A549 (cell line): Measurements from ENCODE around the gene GINS2.

Source experiments
- POLR2A ChIP-seq: IDR thresholded peaks from 2 replicates; pipeline ENCODE4 v1.6.1; 2012; ENCODE audit warnings: mild to moderate bottlenecking, low read length
- RNF2 ChIP-seq: fragments of 200-600 bp; sonication (generic); IDR thresholded peaks from 2 replicates; pipeline ENCODE4 v1.6.1; 2016; ENCODE audit warnings: low read depth, mild to moderate bottlenecking, antibody characterized with exemption, moderate library complexity, borderline replicate concordance
- TF ChIP-seq, protein P1 (sequence below): fragments of >200 bp; sonication (Bioruptor Twin); formaldehyde crosslinking; IDR thresholded peaks from 3 replicates; pipeline ENCODE4 v1.5.1; 2016

DNA sequence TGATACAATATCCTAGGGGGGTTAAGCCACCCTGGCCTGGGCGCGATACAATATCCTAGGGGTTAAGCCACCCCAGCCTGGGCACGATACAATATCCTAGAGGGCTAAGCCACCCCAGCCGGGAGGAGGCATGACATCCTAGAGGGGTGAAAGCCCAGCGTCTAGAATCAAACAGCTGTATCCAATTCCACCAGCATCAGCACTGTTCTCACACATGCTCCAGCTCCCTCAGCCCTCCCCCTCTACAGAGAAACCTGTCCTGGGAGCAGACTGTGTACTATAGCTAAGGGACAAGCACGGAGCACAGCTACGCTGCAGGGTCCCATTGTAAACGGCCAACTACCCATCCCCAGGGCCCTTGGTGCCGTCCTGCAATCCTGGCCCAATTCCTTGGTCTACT, 6.2 kb downstream of the GINS2 start:
- TF ChIP-seq POLR2A (no peak), RNF2 (no peak)
- TF ChIP-seq, protein P1, sequence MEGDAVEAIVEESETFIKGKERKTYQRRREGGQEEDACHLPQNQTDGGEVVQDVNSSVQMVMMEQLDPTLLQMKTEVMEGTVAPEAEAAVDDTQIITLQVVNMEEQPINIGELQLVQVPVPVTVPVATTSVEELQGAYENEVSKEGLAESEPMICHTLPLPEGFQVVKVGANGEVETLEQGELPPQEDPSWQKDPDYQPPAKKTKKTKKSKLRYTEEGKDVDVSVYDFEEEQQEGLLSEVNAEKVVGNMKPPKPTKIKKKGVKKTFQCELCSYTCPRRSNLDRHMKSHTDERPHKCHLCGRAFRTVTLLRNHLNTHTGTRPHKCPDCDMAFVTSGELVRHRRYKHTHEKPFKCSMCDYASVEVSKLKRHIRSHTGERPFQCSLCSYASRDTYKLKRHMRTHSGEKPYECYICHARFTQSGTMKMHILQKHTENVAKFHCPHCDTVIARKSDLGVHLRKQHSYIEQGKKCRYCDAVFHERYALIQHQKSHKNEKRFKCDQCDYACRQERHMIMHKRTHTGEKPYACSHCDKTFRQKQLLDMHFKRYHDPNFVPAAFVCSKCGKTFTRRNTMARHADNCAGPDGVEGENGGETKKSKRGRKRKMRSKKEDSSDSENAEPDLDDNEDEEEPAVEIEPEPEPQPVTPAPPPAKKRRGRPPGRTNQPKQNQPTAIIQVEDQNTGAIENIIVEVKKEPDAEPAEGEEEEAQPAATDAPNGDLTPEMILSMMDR: no peak
